Measurements from ENCODE around the gene KIF15.

GRCh38 chr3:44762690-44763089 lies 1.1 kb downstream of the KIF15 start:
- TF ChIP-seq CTCF (conservative IDR thresholded peaks at IDR 0.05; ENCODE audit: low read depth, low read length) (no peak), EZH2 (IDR thresholded peaks at IDR 0.05; ENCODE audit: borderline replicate concordance, low read depth, low read length, poor library complexity, severe bottlenecking) (no peak)

Measured in A673 (cell line).